Body of pancreas (tissue), 4 donors: ENCODE data around the gene DGKD.

ENCODE experiments used
- CTCF ChIP-seq, 7 experiments: fragments of 450-650 bp in 4 of 7; fragments of 200-600 bp in 3 of 7; sonication (generic) in 3 of 7; IDR thresholded peaks; one replicate each; pipeline ENCODE4 v1.5.1; 2016 to 2019; ENCODE audit warnings: antibody characterized with exemption in 7 of 7
- POLR2A ChIP-seq, 3 donors: fragments of 450-650 bp; IDR thresholded peaks; one replicate each; pipeline ENCODE4 v1.6.1; 2016; ENCODE audit warnings: antibody characterized with exemption in 3 of 3, mild to moderate bottlenecking in 2 of 3

GRCh38 chr2:233423552-233423860, 69.2 kb downstream of the DGKD start:
- TF ChIP-seq POLR2A (IDR thresholded peaks at IDR 0.05) (no peak), CTCF (IDR thresholded peaks at IDR 0.05) (no peak)
